ENCODE measurements around the gene KRT17. TPM values are rescaled to one million over a fixed set of nuclear protein-coding genes. Genes with fewer than 3 reads are reported as not detected.
A peak's percentile ranks its signal among the peaks of the same experiment; 100 is the strongest.
"Not testable (repeated sequence)": the region's sequence is repeated elsewhere in the genome, so short reads cannot be mapped to it uniquely, and the experiment has no call there.

The KRT17 gene
- polyA plus RNA-seq, 2 donors = 92.9 to 191 TPM

DNA sequence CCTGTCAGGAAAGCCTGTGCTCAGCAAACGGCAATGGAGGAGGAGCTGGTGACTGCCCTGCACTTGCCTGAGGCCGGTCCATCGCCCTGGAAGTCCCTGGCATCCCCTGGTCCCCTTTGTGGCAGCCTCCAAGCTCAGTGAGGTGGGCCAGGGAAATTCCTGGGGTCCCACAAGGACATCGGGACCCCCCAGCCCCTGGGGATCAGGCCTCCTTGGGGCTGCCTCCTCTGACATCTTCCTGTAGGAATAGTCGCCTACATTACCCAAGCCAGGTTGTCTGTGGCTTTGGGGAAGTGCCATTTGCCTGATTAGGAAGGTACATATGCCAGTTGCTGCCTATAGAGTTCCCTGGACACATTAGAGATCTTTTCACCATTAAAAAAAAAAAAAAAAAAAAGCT, 45.4 kb downstream of the KRT17 start:
- H3K36me3 ChIP-seq (ENCODE audit: control insufficient read depth in 2 of 2, insufficient read depth in 2 of 2, low read length in 1 of 2) = no peaks in the 10 kb centered on the region
- WGBS, 2 donors = 60 to 64% methylated on average over 5 of the region's 5 CpGs
- no peaks in the 10 kb centered on the region for H3K27me3 ChIP-seq (ENCODE audit: control insufficient read depth in 1 of 2, insufficient read depth in 2 of 2, low read length in 2 of 2)
- peak overlapping the region; percentile 5 to 70 for H3K27ac ChIP-seq (ENCODE audit: low read depth in 2 of 2, low read length in 1 of 2)
- no peaks in the 10 kb centered on the region for H3K9me3 ChIP-seq (ENCODE audit: control insufficient read depth in 2 of 2, insufficient read depth in 1 of 2, low read depth in 1 of 2, low read length in 1 of 2)
- H3K4me3 ChIP-seq (ENCODE audit: low read depth in 1 of 2, low read length in 2 of 2) = no peak overlapping the region
- peaks cover 0 to 16% of the 10 kb centered on the region in 2 donors for H3K4me1 ChIP-seq (ENCODE audit: control insufficient read depth in 2 of 2, insufficient read depth in 2 of 2, low read length in 1 of 2)

- Histone ChIP-seq H3K4me1 (ENCODE audit: control insufficient read depth in 2 of 2, insufficient read depth in 2 of 2, low read length in 1 of 2) (peaks cover 0 to 16% of the 10 kb centered on the region in 2 donors), H3K36me3 (ENCODE audit: control insufficient read depth in 2 of 2, insufficient read depth in 2 of 2, low read length in 1 of 2) (no peaks in the 10 kb centered on the region), H3K9me3 (ENCODE audit: control insufficient read depth in 2 of 2, insufficient read depth in 1 of 2, low read depth in 1 of 2, low read length in 1 of 2) (no peaks in the 10 kb centered on the region), H3K27ac (ENCODE audit: low read depth in 2 of 2, low read length in 1 of 2) (no peak overlapping the region), H3K27me3 (ENCODE audit: control insufficient read depth in 1 of 2, insufficient read depth in 2 of 2, low read length in 2 of 2) (no peaks in the 10 kb centered on the region), H3K4me3 (ENCODE audit: low read depth in 1 of 2, low read length in 2 of 2) (no peak overlapping the region)
- WGBS, 2 donors = 70 to 93% methylated on average over 1 of the region's 1 CpG
Observed at GRCh38 chr17:41578538-41578937, 45.8 kb downstream of the KRT17 start.

DNA sequence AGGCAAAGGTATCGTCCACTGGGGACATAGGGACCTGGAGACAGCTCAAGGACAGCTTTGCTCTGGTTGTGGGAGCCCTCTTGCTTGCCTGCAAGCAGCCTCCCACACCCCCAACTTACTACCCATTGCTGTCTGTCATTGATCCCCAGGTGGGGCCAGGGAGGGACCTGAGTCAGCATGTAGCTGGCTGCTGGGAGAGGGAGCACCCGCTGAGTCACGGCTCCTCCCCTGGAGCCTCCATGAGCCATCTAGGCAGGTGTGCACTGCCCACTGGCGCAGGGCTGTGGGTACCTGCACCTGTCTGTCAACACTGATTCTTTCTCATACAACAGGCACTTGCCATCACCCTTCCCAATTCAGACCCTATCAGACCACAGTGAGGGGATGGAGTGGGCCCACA, 47.6 kb downstream of the KRT17 start:
- not testable (repeated sequence) for H3K9me3 ChIP-seq (ENCODE audit: control insufficient read depth in 2 of 2, insufficient read depth in 1 of 2, low read depth in 1 of 2, low read length in 1 of 2); H3K27me3 ChIP-seq (ENCODE audit: control insufficient read depth in 1 of 2, insufficient read depth in 2 of 2, low read length in 2 of 2); H3K27ac ChIP-seq (ENCODE audit: low read depth in 2 of 2, low read length in 1 of 2); H3K36me3 ChIP-seq (ENCODE audit: control insufficient read depth in 2 of 2, insufficient read depth in 2 of 2, low read length in 1 of 2)
- Histone ChIP-seq H3K4me1 (ENCODE audit: control insufficient read depth in 2 of 2, insufficient read depth in 2 of 2, low read length in 1 of 2) (peaks cover 0 to 16% of the 10 kb centered on the region in 2 donors), H3K4me3 (ENCODE audit: low read depth in 1 of 2, low read length in 2 of 2) (peak overlapping the region in 1 of 2 donors; percentile 7)
- 49 to 71% methylated on average over 2 to 4 of the region's 4 CpGs for WGBS, 2 donors

GRCh38 chr17:41575336-41575735, 49.0 kb downstream of the KRT17 start:
- H3K9me3 ChIP-seq (ENCODE audit: control insufficient read depth in 2 of 2, insufficient read depth in 1 of 2, low read depth in 1 of 2, low read length in 1 of 2) = no peaks in the 10 kb centered on the region
- no peaks in the 10 kb centered on the region for H3K27me3 ChIP-seq (ENCODE audit: control insufficient read depth in 1 of 2, insufficient read depth in 2 of 2, low read length in 2 of 2)
- H3K4me3 ChIP-seq (ENCODE audit: low read depth in 1 of 2, low read length in 2 of 2) = no peak overlapping the region
- H3K4me1 ChIP-seq (ENCODE audit: control insufficient read depth in 2 of 2, insufficient read depth in 2 of 2, low read length in 1 of 2) = peaks cover 0 to 14% of the 10 kb centered on the region in 2 donors
- H3K27ac ChIP-seq (ENCODE audit: low read depth in 2 of 2, low read length in 1 of 2) = no peak overlapping the region
- no peaks in the 10 kb centered on the region for H3K36me3 ChIP-seq (ENCODE audit: control insufficient read depth in 2 of 2, insufficient read depth in 2 of 2, low read length in 1 of 2)
- WGBS, 2 donors = 59 to 76% methylated on average over 3 of the region's 3 CpGs

GRCh38 chr17:41571561-41572434, 52.6 kb downstream of the KRT17 start, which contains the start of gene KRT9:
KRT9 (minus strand) TSS chr17:41572059; CDS start chr17:41571992, 67 bp downstream.
- WGBS, 2 donors = 70 to 74% methylated on average over 22 to 24 of the region's 24 CpGs
- Histone ChIP-seq H3K27me3 (ENCODE audit: control insufficient read depth in 1 of 2, insufficient read depth in 2 of 2, low read length in 2 of 2) (no peaks in the 10 kb centered on the region), H3K36me3 (ENCODE audit: control insufficient read depth in 2 of 2, insufficient read depth in 2 of 2, low read length in 1 of 2) (no peaks in the 10 kb centered on the region), H3K4me3 (ENCODE audit: low read depth in 1 of 2, low read length in 2 of 2) (no peak within 1 kb of the TSS), H3K9me3 (ENCODE audit: control insufficient read depth in 2 of 2, insufficient read depth in 1 of 2, low read depth in 1 of 2, low read length in 1 of 2) (no peaks in the 10 kb centered on the region), H3K27ac (ENCODE audit: low read depth in 2 of 2, low read length in 1 of 2) (no peak within 1 kb of the TSS), H3K4me1 (ENCODE audit: control insufficient read depth in 2 of 2, insufficient read depth in 2 of 2, low read length in 1 of 2) (peaks cover 0 to 5% of the 10 kb centered on the region in 2 donors)

Other genes starting within 250 kb of the KRT17 start
- under 1 TPM; 0.19 to 0.20 TPM for gene KRT34, start 242.3 kb downstream of the KRT17 start, polyA plus RNA-seq
- gene KRT31, start 227.0 kb downstream of the KRT17 start, polyA plus RNA-seq = 10 to 100 TPM in 1 of 2 donors, 1 to 10 TPM in 1; 3.8 to 16.7 TPM
- not detected for gene KRT37, start 200.0 kb downstream of the KRT17 start, polyA plus RNA-seq
- gene KRT38, start 183.6 kb downstream of the KRT17 start, polyA plus RNA-seq = under 1 TPM in 1 of 2 donors, not detected in 1; 0.02 TPM
- 1 to 10 TPM; 1.9 to 8.5 TPM for gene KRT32, start 157.2 kb downstream of the KRT17 start, polyA plus RNA-seq
- gene KRT35, start 143.4 kb downstream of the KRT17 start, polyA plus RNA-seq = not detected
- gene KRT36, start 134.7 kb downstream of the KRT17 start, polyA plus RNA-seq = under 1 TPM; 0.07 to 0.10 TPM
- gene KRT13, start 119.0 kb downstream of the KRT17 start, polyA plus RNA-seq = over 10,000 TPM; 46,015 to 60,858 TPM
- gene KRT15, start 105.7 kb downstream of the KRT17 start, polyA plus RNA-seq = 1,000 to 10,000 TPM; 1,457 to 2,808 TPM
- 1,000 to 10,000 TPM in 1 of 2 donors, 100 to 1,000 TPM in 1; 506 to 1,087 TPM for gene KRT19, start 96.3 kb downstream of the KRT17 start, polyA plus RNA-seq
- gene KRT9, start 52.5 kb downstream of the KRT17 start, polyA plus RNA-seq = under 1 TPM; 0.12 to 0.24 TPM
- gene KRT14, start 37.7 kb downstream of the KRT17 start, polyA plus RNA-seq = 1,000 to 10,000 TPM in 1 of 2 donors, 100 to 1,000 TPM in 1; 516 to 1,961 TPM
- gene KRT16, start 11.8 kb downstream of the KRT17 start, polyA plus RNA-seq = 100 to 1,000 TPM; 413 to 534 TPM
- 100 to 1,000 TPM; 342 to 553 TPM for gene EIF1, start 64.3 kb upstream of the KRT17 start, polyA plus RNA-seq
- gene GAST, start 87.8 kb upstream of the KRT17 start, polyA plus RNA-seq = not detected
- 1 to 10 TPM in 1 of 2 donors, under 1 TPM in 1; 0.35 to 1.4 TPM for gene HAP1, start 110.1 kb upstream of the KRT17 start, polyA plus RNA-seq
- gene JUP, start 162.1 kb upstream of the KRT17 start, polyA plus RNA-seq = 100 to 1,000 TPM; 445 to 752 TPM
- gene P3H4, start 187.4 kb upstream of the KRT17 start, polyA plus RNA-seq = 1 to 10 TPM; 1.7 TPM
- gene FKBP10, start 188.4 kb upstream of the KRT17 start, polyA plus RNA-seq = 1 to 10 TPM; 5.8 to 5.9 TPM
- gene NT5C3B, start 211.7 kb upstream of the KRT17 start, polyA plus RNA-seq = 10 to 100 TPM; 35.9 to 36.0 TPM
- under 1 TPM; 0.22 to 0.39 TPM for gene KLHL10, start 213.2 kb upstream of the KRT17 start, polyA plus RNA-seq
- gene KLHL11, start 240.8 kb upstream of the KRT17 start, polyA plus RNA-seq = under 1 TPM; 0.59 to 0.74 TPM

Measured in esophagus (tissue), 2 donors.